SK-N-SH treated with all-trans-retinoic acid at 6 μM for 48 hours (cell line): ENCODE measurements around the gene LDB1.

Source experiments
- ATAC-seq: fragments of 200-7000 bp; cut with Tn5 transposase; 3 replicates; pipeline ENCODE4 v1.9.1; 2020; ENCODE audit warnings: mild to moderate bottlenecking, moderate library complexity
- ARNTL ChIP-seq: fragments of 450-650 bp; formaldehyde crosslinking; IDR thresholded peaks from 2 replicates; pipeline ENCODE4 v1.5.0; 2020; ENCODE audit warnings: low read depth, mild to moderate bottlenecking, moderate library complexity, borderline replicate concordance
- BACH2 ChIP-seq: fragments of 250-450 bp; sonication (Bioruptor Pico); IDR thresholded peaks from 2 replicates; pipeline ENCODE4 v1.9.0; 2021; ENCODE audit warnings: mild to moderate bottlenecking, borderline replicate concordance
- ESRRG ChIP-seq: fragments of 250-450 bp; sonication (Bioruptor Pico); IDR thresholded peaks from 2 replicates; pipeline ENCODE4 v1.6.1; 2021; ENCODE audit warnings: mild to moderate bottlenecking
- GLIS3 ChIP-seq: fragments of 250-450 bp; sonication (Bioruptor Pico); IDR thresholded peaks from 2 replicates; pipeline ENCODE4 v1.5.0; 2020; ENCODE audit warnings: mild to moderate bottlenecking, moderate library complexity
- OSR1 ChIP-seq: fragments of 250-450 bp; sonication (Bioruptor Pico); IDR thresholded peaks from 2 replicates; pipeline ENCODE4 v1.8.0; 2022; ENCODE audit warnings: moderate library complexity, mild to moderate bottlenecking, inconsistent platforms
- PPARA ChIP-seq: fragments of 250-450 bp; sonication (Bioruptor Pico); IDR thresholded peaks from 2 replicates; pipeline ENCODE4 v1.5.0; 2020; ENCODE audit warnings: mild to moderate bottlenecking, borderline replicate concordance
- RARB ChIP-seq: fragments of 250-450 bp; sonication (Bioruptor Pico); IDR thresholded peaks from 2 replicates; pipeline ENCODE4 v1.8.0; 2021; ENCODE audit warnings: mild to moderate bottlenecking, moderate library complexity
- SNAI2 ChIP-seq: fragments of 250-450 bp; sonication (Bioruptor Pico); IDR thresholded peaks from 2 replicates; pipeline ENCODE4 v1.5.0; 2020; ENCODE audit warnings: mild to moderate bottlenecking, moderate library complexity
- TOX ChIP-seq: fragments of 250-450 bp; sonication (Bioruptor Pico); IDR thresholded peaks from 2 replicates; pipeline ENCODE4 v1.8.0; 2021; ENCODE audit warnings: mild to moderate bottlenecking, moderate library complexity, borderline replicate concordance
- ZC3H10 ChIP-seq: fragments of 250-450 bp; sonication (Bioruptor Pico); IDR thresholded peaks from 2 replicates; pipeline ENCODE4 v1.5.1; 2021; ENCODE audit warnings: mild to moderate bottlenecking, moderate library complexity
- ZFP30 ChIP-seq: fragments of 450-650 bp; formaldehyde crosslinking; IDR thresholded peaks from 2 replicates; pipeline ENCODE4 v1.5.0; 2022; ENCODE audit warnings: mild to moderate bottlenecking, moderate library complexity
- ZNF565 ChIP-seq: fragments of 450-650 bp; formaldehyde crosslinking; conservative IDR thresholded peaks from 2 replicates; pipeline ENCODE4 v1.5.0; 2020; ENCODE audit warnings: low read depth, mild to moderate bottlenecking, moderate library complexity
- ZNF70 ChIP-seq: fragments of 450-650 bp; formaldehyde crosslinking; IDR thresholded peaks from 2 replicates; pipeline ENCODE4 v1.5.0; 2020; ENCODE audit warnings: mild to moderate bottlenecking, moderate library complexity
- ZNF8 ChIP-seq: fragments of 450-650 bp; formaldehyde crosslinking; IDR thresholded peaks from 2 replicates; pipeline ENCODE4 v1.5.0; 2020; ENCODE audit warnings: mild to moderate bottlenecking, moderate library complexity
- TF ChIP-seq, protein P1 (sequence below): fragments of 250-450 bp; sonication (Bioruptor Pico); IDR thresholded peaks from 2 replicates; pipeline ENCODE4 v1.5.1; 2020; ENCODE audit warnings: low read depth, mild to moderate bottlenecking, moderate library complexity
- TF ChIP-seq, protein P2 (sequence below): fragments of 250-450 bp; sonication (Bioruptor Pico); IDR thresholded peaks from 2 replicates; pipeline ENCODE4 v1.5.0; 2020; ENCODE audit warnings: mild to moderate bottlenecking, moderate library complexity
- TF ChIP-seq, protein P3 (sequence below): fragments of 250-450 bp; sonication (Bioruptor Pico); IDR thresholded peaks from 2 replicates; pipeline ENCODE4 v1.8.0; 2021; ENCODE audit warnings: low read depth, mild to moderate bottlenecking, moderate library complexity, borderline replicate concordance
- TF ChIP-seq, protein P4 (sequence below): fragments of 250-450 bp; sonication (Bioruptor Pico); IDR thresholded peaks from 2 replicates; pipeline ENCODE4 v1.8.0; 2020; ENCODE audit warnings: mild to moderate bottlenecking, moderate library complexity, borderline replicate concordance
- TF ChIP-seq, protein P5 (sequence below): fragments of 250-450 bp; sonication (Bioruptor Pico); IDR thresholded peaks from 2 replicates; pipeline ENCODE4 v1.5.1; 2021; ENCODE audit warnings: mild to moderate bottlenecking, moderate library complexity

Gene LDB1

DNA sequence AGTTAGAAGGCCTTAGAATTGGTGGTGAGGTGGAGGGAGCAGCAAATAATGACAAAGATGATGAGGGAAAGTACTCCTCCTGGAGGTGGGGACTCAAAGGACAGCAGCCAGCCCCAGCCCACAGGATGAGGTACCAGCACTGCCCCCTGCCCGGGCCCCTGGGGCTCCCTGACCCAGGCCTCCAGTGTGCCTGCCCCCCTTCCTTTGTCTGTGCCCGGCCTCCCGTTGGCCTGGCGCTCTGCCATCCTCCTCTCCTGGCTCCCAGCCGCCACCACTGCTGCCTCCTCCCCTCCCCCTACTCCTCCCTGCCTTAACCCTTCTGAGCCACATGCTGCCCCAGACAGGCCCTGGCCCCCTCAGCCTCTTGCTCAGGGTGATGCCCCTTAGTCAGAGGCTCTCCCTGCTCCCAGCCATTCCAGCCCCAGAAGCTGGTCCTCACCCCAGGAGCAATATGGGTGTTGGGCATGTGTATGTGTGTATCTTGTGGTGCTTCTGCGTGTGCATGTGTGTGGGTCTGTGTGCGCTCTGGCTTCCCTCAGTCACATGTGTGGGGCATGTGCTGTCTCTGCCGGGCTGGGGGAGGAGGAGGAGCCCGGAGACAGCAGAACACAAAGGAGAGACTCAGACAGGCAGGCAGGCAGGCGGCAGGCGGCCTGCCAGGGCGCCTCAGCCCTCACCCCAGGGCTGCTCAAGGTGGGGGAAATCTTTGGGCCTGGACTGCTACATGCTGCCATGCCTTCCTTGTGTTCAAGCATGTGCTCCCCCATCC lies 2.6 kb downstream of the LDB1 start (continued):
- TF ChIP-seq ZNF8 = no peak
- no peak for TF ChIP-seq ZFP30 (CRISPR knock-in tag)
- TF ChIP-seq PPARA (CRISPR knock-in tag) = no peak
- TF ChIP-seq, all 23 proteins: peak for 3

DNA sequence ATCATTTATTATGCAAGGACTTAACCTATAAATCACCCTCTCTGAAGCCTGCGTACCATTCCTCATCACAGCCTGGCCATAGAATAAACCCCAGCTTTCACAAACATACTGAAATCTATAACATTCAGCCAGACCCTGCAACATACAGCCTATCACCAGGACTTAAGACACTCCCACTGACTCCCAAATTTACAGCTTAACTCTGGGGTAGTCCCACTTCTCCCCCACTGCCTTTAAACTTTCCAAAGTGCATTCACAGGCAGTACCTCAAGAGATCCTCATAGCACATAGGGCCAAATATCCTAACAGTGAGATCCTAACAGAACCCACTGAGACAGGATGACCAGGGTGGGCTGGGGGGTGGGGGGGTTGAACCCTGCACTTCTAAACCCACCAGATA lies 3.5 kb downstream of the LDB1 start:
- TF ChIP-seq ZC3H10 (no peak), RARB (CRISPR knock-in tag) (no peak), TOX (CRISPR knock-in tag) (no peak), OSR1 (CRISPR knock-in tag) (no peak), SNAI2 (CRISPR knock-in tag) (no peak), BACH2 (CRISPR knock-in tag) (no peak), ZNF565 (CRISPR knock-in tag) (no peak), ESRRG (CRISPR knock-in tag) (no peak), ARNTL (no peak), GLIS3 (CRISPR knock-in tag) (no peak)
- TF ChIP-seq, protein P1, sequence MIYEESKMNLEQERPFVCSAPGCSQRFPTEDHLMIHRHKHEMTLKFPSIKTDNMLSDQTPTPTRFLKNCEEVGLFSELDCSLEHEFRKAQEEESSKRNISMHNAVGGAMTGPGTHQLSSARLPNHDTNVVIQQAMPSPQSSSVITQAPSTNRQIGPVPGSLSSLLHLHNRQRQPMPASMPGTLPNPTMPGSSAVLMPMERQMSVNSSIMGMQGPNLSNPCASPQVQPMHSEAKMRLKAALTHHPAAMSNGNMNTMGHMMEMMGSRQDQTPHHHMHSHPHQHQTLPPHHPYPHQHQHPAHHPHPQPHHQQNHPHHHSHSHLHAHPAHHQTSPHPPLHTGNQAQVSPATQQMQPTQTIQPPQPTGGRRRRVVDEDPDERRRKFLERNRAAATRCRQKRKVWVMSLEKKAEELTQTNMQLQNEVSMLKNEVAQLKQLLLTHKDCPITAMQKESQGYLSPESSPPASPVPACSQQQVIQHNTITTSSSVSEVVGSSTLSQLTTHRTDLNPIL = no peak
- TF ChIP-seq, protein P2, sequence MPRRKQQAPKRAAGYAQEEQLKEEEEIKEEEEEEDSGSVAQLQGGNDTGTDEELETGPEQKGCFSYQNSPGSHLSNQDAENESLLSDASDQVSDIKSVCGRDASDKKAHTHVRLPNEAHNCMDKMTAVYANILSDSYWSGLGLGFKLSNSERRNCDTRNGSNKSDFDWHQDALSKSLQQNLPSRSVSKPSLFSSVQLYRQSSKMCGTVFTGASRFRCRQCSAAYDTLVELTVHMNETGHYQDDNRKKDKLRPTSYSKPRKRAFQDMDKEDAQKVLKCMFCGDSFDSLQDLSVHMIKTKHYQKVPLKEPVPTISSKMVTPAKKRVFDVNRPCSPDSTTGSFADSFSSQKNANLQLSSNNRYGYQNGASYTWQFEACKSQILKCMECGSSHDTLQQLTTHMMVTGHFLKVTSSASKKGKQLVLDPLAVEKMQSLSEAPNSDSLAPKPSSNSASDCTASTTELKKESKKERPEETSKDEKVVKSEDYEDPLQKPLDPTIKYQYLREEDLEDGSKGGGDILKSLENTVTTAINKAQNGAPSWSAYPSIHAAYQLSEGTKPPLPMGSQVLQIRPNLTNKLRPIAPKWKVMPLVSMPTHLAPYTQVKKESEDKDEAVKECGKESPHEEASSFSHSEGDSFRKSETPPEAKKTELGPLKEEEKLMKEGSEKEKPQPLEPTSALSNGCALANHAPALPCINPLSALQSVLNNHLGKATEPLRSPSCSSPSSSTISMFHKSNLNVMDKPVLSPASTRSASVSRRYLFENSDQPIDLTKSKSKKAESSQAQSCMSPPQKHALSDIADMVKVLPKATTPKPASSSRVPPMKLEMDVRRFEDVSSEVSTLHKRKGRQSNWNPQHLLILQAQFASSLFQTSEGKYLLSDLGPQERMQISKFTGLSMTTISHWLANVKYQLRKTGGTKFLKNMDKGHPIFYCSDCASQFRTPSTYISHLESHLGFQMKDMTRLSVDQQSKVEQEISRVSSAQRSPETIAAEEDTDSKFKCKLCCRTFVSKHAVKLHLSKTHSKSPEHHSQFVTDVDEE (CRISPR knock-in tag) = no peak
- TF ChIP-seq, protein P3, sequence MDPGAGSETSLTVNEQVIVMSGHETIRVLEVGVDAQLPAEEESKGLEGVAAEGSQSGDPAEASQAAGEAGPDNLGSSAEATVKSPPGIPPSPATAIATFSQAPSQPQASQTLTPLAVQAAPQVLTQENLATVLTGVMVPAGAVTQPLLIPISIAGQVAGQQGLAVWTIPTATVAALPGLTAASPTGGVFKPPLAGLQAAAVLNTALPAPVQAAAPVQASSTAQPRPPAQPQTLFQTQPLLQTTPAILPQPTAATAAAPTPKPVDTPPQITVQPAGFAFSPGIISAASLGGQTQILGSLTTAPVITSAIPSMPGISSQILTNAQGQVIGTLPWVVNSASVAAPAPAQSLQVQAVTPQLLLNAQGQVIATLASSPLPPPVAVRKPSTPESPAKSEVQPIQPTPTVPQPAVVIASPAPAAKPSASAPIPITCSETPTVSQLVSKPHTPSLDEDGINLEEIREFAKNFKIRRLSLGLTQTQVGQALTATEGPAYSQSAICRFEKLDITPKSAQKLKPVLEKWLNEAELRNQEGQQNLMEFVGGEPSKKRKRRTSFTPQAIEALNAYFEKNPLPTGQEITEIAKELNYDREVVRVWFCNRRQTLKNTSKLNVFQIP (CRISPR knock-in tag) = no peak
- TF ChIP-seq, protein P4, sequence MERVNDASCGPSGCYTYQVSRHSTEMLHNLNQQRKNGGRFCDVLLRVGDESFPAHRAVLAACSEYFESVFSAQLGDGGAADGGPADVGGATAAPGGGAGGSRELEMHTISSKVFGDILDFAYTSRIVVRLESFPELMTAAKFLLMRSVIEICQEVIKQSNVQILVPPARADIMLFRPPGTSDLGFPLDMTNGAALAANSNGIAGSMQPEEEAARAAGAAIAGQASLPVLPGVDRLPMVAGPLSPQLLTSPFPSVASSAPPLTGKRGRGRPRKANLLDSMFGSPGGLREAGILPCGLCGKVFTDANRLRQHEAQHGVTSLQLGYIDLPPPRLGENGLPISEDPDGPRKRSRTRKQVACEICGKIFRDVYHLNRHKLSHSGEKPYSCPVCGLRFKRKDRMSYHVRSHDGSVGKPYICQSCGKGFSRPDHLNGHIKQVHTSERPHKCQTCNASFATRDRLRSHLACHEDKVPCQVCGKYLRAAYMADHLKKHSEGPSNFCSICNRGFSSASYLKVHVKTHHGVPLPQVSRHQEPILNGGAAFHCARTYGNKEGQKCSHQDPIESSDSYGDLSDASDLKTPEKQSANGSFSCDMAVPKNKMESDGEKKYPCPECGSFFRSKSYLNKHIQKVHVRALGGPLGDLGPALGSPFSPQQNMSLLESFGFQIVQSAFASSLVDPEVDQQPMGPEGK (CRISPR knock-in tag) = no peak
- TF ChIP-seq, protein P5, sequence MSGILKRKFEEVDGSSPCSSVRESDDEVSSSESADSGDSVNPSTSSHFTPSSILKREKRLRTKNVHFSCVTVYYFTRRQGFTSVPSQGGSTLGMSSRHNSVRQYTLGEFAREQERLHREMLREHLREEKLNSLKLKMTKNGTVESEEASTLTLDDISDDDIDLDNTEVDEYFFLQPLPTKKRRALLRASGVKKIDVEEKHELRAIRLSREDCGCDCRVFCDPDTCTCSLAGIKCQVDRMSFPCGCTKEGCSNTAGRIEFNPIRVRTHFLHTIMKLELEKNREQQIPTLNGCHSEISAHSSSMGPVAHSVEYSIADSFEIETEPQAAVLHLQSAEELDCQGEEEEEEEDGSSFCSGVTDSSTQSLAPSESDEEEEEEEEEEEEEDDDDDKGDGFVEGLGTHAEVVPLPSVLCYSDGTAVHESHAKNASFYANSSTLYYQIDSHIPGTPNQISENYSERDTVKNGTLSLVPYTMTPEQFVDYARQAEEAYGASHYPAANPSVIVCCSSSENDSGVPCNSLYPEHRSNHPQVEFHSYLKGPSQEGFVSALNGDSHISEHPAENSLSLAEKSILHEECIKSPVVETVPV (CRISPR knock-in tag) = no peak
- ATAC-seq = no peak

DNA sequence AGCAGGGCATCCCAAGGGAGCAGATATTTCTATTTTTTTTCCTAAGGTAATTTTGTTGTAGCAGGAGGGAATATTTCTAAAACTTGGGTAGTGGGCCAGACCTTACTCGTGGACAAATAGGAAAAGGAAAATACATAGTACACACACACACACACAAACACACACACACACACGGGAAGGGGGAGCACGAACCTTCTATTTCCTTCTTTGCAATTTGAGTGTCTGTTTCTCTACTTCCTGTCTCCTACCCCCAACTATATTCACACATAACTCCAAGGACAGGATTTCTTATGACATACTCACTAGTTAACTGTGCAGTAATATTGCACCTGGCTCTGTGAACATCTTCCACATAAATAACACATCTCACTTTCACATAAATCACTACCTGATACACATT lies 4.4 kb downstream of the LDB1 start:
- TF ChIP-seq ZFP30 (CRISPR knock-in tag) = no peak
- TF ChIP-seq ZNF70 (CRISPR knock-in tag) = no peak
- TF ChIP-seq, protein P1 = no peak
- TF ChIP-seq ZC3H10 = no peak
- ATAC-seq = no peak
